OCI-LY1 (cell line): ENCODE measurements around the gene PCNX2.

Experiments used
- H2AFZ ChIP-seq: fragments of 200-600 bp; sonication (generic), shearing (Covaris generic); 2 replicates; pipeline ENCODE4 v1.6.0; 2014; ENCODE audit warnings: antibody characterized with exemption, mild to moderate bottlenecking, low read length
- H3F3A ChIP-seq: fragments of 200-600 bp; sonication (generic), shearing (Covaris generic); 2 replicates; pipeline ENCODE4 v1.6.0; 2014; ENCODE audit warnings: mild to moderate bottlenecking, antibody characterized with exemption, low read length, moderate library complexity; ENCODE audit not compliant: insufficient read depth
- H3K27ac ChIP-seq: fragments of 200-600 bp; sonication (generic); 2 replicates; pipeline ENCODE4 v1.5.1; 2014; ENCODE audit warnings: low read length, mixed run types, mild to moderate bottlenecking, low read depth; ENCODE audit not compliant: poor library complexity, severe bottlenecking
- H3K27me3 ChIP-seq: fragments of 200-600 bp; sonication (generic); 2 replicates; pipeline ENCODE4 v1.6.0; 2014; ENCODE audit warnings: antibody characterized with exemption, mild to moderate bottlenecking, low read length, moderate library complexity; ENCODE audit not compliant: insufficient read depth
- H3K36me3 ChIP-seq: fragments of 200-600 bp; sonication (generic); 2 replicates; pipeline ENCODE4 v1.6.1; 2014; ENCODE audit warnings: mild to moderate bottlenecking, antibody characterized with exemption, low read length, moderate library complexity, mixed read lengths; ENCODE audit not compliant: insufficient read depth
- H3K4me1 ChIP-seq: fragments of 200-600 bp; sonication (generic); 2 replicates; pipeline ENCODE4 v1.5.1; 2014; ENCODE audit warnings: mild to moderate bottlenecking, low read length, moderate library complexity; ENCODE audit not compliant: insufficient read depth, severe bottlenecking
- H3K4me2 ChIP-seq: fragments of 200-600 bp; sonication (generic), shearing (Covaris generic); 2 replicates; pipeline ENCODE4 v1.6.1; 2014; ENCODE audit warnings: low read length
- H3K4me3 ChIP-seq: fragments of 200-600 bp; sonication (generic); 2 replicates; pipeline ENCODE4 v1.5.1; 2014; ENCODE audit warnings: low read length, low read depth, mild to moderate bottlenecking, mixed read lengths; ENCODE audit not compliant: poor library complexity, severe bottlenecking
- H3K79me2 ChIP-seq: fragments of 200-600 bp; shearing (Covaris generic); 2 replicates; pipeline ENCODE4 v1.6.1; 2016; ENCODE audit warnings: mixed run types, low read length, mixed read lengths; ENCODE audit not compliant: insufficient read depth
- H3K9ac ChIP-seq: fragments of 200-600 bp; sonication (generic), shearing (Covaris generic); 2 replicates; pipeline ENCODE4 v1.6.1; 2014; ENCODE audit warnings: mild to moderate bottlenecking, low read length, mixed read lengths
- H3K9me2 ChIP-seq: fragments of 200-600 bp; sonication (generic), shearing (Covaris generic); 2 replicates; pipeline ENCODE4 v1.6.1; 2014; ENCODE audit warnings: low read depth, mild to moderate bottlenecking, low read length, mixed read lengths
- H3K9me3 ChIP-seq: fragments of 200-600 bp; shearing (Covaris generic); 2 replicates; pipeline ENCODE4 v1.6.1; 2014; ENCODE audit warnings: low read length, mixed read lengths
- H4K20me1 ChIP-seq: fragments of 200-600 bp; sonication (generic), shearing (Covaris generic); 2 replicates; pipeline ENCODE4 v1.6.0; 2016; ENCODE audit warnings: mild to moderate bottlenecking, low read length; ENCODE audit not compliant: insufficient read depth
- CTCF ChIP-seq: fragments of 200-600 bp; sonication (generic), shearing (Covaris generic); IDR thresholded peaks from 2 replicates; pipeline ENCODE4 v1.5.1; 2017; ENCODE audit warnings: mild to moderate bottlenecking, antibody characterized with exemption, low read length, moderate library complexity, mixed read lengths
- EZH2 ChIP-seq: fragments of 200-600 bp; sonication (generic), shearing (Covaris generic); IDR thresholded peaks from 2 replicates; pipeline ENCODE4 v1.8.0; 2017; ENCODE audit warnings: borderline replicate concordance, mixed run types, mild to moderate bottlenecking, antibody characterized with exemption, low read length, moderate library complexity, mixed read lengths

The PCNX2 gene

GRCh38 chr1:233094691-233095090 is 200.8 kb downstream of the PCNX2 start:
- H3K27ac ChIP-seq: no peak overlapping the region
- TF ChIP-seq CTCF: no peak
- TF ChIP-seq EZH2: no peak
- H3K9ac ChIP-seq: no peak overlapping the region
- no peaks in the 10 kb centered on the region for H3K79me2 ChIP-seq
- H3K27me3 ChIP-seq: no peaks in the 10 kb centered on the region
- H3K4me1 ChIP-seq: no peaks in the 10 kb centered on the region
- H4K20me1 ChIP-seq: no peaks in the 10 kb centered on the region
- no peaks in the 10 kb centered on the region for H3K36me3 ChIP-seq
- no peak overlapping the region for H3K4me2 ChIP-seq
- no peak overlapping the region for H2AFZ ChIP-seq
- no peak overlapping the region for H3K4me3 ChIP-seq
- no peaks in the 10 kb centered on the region for H3F3A ChIP-seq
- H3K9me2 ChIP-seq: no peaks in the 10 kb centered on the region
- H3K9me3 ChIP-seq: no peaks in the 10 kb centered on the region

DNA sequence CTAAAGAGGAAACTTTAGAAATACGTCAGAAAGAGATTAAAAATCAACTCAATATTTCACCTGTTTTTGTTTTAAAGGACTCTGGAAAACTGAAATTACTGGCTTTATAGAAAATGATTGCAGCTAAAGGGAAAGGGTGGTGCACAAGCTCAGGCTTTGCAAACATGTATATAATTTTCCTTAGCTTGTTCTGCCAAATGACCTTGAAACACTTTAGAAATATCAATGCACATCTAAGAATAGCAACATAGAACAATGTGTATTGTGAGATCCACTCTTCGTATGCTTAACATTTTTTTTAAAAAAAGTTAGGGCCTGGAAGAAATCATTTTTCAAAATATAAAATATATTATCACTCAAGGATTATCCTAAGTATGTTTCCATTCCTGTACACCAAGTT is 201.3 kb downstream of the PCNX2 start:
- Histone ChIP-seq H3K4me1 (no peaks in the 10 kb centered on the region), H4K20me1 (no peaks in the 10 kb centered on the region)
- no peak for TF ChIP-seq EZH2

DNA sequence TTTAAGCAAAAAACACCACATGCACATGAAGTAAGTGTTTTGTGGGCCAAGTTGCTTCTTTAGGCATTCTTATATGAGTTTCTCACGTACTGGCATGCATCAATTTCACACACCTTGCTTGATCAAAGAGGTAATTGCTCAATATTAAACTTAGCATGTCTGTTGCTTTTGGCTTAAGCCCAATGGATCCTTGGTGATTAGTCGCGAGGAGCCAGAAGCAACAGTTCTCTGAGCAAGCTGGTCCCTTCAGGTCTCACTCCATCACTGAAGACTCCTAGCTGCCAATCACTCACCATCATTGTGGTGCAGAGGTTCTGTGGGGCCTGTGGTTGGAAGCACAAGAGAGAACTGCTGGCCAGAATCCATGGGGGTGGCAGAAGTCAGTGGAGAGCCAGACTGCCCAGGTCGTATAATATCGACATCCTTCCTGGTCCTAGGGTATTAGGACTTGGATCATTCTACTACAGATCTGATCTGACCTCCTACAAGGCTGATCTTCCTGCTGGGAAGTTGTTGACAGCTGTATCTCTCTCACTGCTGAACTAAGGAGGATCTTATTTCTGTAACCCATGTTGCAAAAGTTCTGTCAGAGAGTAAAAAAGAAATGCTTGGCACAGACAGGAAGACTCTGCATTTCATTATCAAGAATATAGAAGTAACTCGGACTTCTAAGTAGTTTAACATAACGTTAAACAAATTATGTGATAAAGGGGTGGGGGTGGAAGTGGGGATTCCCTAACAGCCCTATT is 204.6 kb downstream of the PCNX2 start:
- Histone ChIP-seq H2AFZ (no peak overlapping the region), H3K9me3 (no peaks in the 10 kb centered on the region), H3K9me2 (no peaks in the 10 kb centered on the region), H3K79me2 (no peaks in the 10 kb centered on the region), H3K36me3 (no peaks in the 10 kb centered on the region), H3K4me1 (no peaks in the 10 kb centered on the region), H3K4me3 (no peak overlapping the region), H3K27me3 (no peaks in the 10 kb centered on the region), H3K4me2 (no peak overlapping the region), H4K20me1 (no peaks in the 10 kb centered on the region), H3K27ac (no peak overlapping the region), H3F3A (no peaks in the 10 kb centered on the region), H3K9ac (no peak overlapping the region)
- TF ChIP-seq CTCF (no peak), EZH2 (no peak)

More for the DNA sequence above, 201.3 kb downstream of the PCNX2 start:
- Histone ChIP-seq H3K4me2 (no peak overlapping the region), H3K27me3 (no peaks in the 10 kb centered on the region), H3K9me2 (no peaks in the 10 kb centered on the region), H3K4me3 (no peak overlapping the region), H3K9ac (no peak overlapping the region), H3K79me2 (no peaks in the 10 kb centered on the region), H3K27ac (no peak overlapping the region), H2AFZ (no peak overlapping the region), H3K9me3 (no peaks in the 10 kb centered on the region), H3F3A (no peaks in the 10 kb centered on the region), H3K36me3 (no peaks in the 10 kb centered on the region)

DNA sequence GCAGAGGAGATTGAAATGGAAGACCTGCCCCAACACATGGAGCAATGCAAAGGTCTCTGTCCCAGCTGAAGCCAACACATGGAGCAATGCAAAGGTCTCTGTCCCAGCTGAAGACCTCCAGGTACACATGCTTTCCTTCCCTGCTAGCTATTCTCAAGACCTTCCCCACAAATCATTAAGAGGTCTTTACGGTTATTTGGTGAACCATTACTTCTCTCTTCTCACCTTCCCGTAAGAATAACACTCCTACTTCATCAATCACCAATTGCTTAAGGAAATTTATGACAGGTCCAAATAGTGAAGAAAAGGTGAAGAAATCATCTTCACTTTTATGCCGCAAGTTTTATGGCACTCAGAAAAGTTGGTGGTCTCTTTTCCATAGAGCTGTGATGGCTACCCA is 206.3 kb downstream of the PCNX2 start:
- Histone ChIP-seq H3K79me2 (no peaks in the 10 kb centered on the region), H3K36me3 (no peaks in the 10 kb centered on the region), H3K9me2 (no peaks in the 10 kb centered on the region), H3K27me3 (no peaks in the 10 kb centered on the region), H2AFZ (no peak overlapping the region), H3F3A (no peaks in the 10 kb centered on the region), H4K20me1 (no peaks in the 10 kb centered on the region), H3K4me3 (no peak overlapping the region), H3K9me3 (no peaks in the 10 kb centered on the region), H3K27ac (no peak overlapping the region), H3K4me1 (no peaks in the 10 kb centered on the region), H3K9ac (no peak overlapping the region), H3K4me2 (no peak overlapping the region)
- TF ChIP-seq CTCF (no peak), EZH2 (no peak)
